H9 (cell line): ENCODE measurements around the gene PCYT2. TPM values are rescaled to one million over a fixed set of nuclear protein-coding genes. Genes with fewer than 3 reads are reported as not detected.
A peak's percentile ranks its signal among the peaks of the same experiment; 100 is the strongest.

Experiments used
- DNase-seq: peaks from one replicate; pipeline ENCODE4 v3.0.0-alpha.2; 2017
- H2AFZ ChIP-seq: one replicate; pipeline ENCODE4 v1.6.1; 2013; ENCODE audit warnings: mild to moderate bottlenecking, low read length, control low read depth, moderate library complexity
- H2AK5ac ChIP-seq: 2 replicates; pipeline ENCODE4 v1.6.1; 2013; ENCODE audit warnings: low read length, control low read depth, mixed read lengths; ENCODE audit not compliant: insufficient read length
- H2BK120ac ChIP-seq: one replicate; pipeline ENCODE4 v1.6.1; 2013; ENCODE audit warnings: low read depth, mild to moderate bottlenecking, low read length, control low read depth, inconsistent platforms; ENCODE audit not compliant: poor library complexity, severe bottlenecking
- H2BK12ac ChIP-seq: 2 replicates; pipeline ENCODE4 v1.6.1; 2013; ENCODE audit warnings: low read length, control low read depth, mixed read lengths, low read depth; ENCODE audit not compliant: insufficient read length
- H2BK15ac ChIP-seq: 2 replicates; pipeline ENCODE4 v1.6.1; 2013; ENCODE audit warnings: low read depth, low read length, control low read depth
- H2BK20ac ChIP-seq: one replicate; pipeline ENCODE4 v1.6.1; 2013; ENCODE audit warnings: low read depth, mild to moderate bottlenecking, low read length, control low read depth, inconsistent platforms; ENCODE audit not compliant: poor library complexity, severe bottlenecking
- H2BK5ac ChIP-seq: 2 replicates; pipeline ENCODE4 v1.6.1; 2013; ENCODE audit warnings: low read length, control low read depth, mixed read lengths; ENCODE audit not compliant: insufficient read length
- H3K14ac ChIP-seq: 2 replicates; pipeline ENCODE4 v1.6.1; 2013; ENCODE audit warnings: low read length, control low read depth; ENCODE audit not compliant: insufficient read depth
- H3K18ac ChIP-seq: 2 replicates; pipeline ENCODE4 v1.6.1; 2013; ENCODE audit warnings: low read depth, mild to moderate bottlenecking, mixed read lengths, low read length, control low read depth; ENCODE audit not compliant: insufficient read length
- H3K23ac ChIP-seq: 2 replicates; pipeline ENCODE4 v1.6.1; 2013; ENCODE audit warnings: low read length, control low read depth, mixed read lengths, low read depth; ENCODE audit not compliant: insufficient read length
- H3K23me2 ChIP-seq: 2 replicates; pipeline ENCODE4 v1.6.1; 2013; ENCODE audit warnings: low read depth, mild to moderate bottlenecking, mixed read lengths, low read length, control low read depth; ENCODE audit not compliant: insufficient read length, poor library complexity, severe bottlenecking
- H3K27ac ChIP-seq: 2 replicates; pipeline ENCODE4 v1.5.1; 2013; ENCODE audit warnings: low read length, control low read depth, mixed read lengths, low read depth; ENCODE audit not compliant: insufficient read length
- H3K27me3 ChIP-seq: 2 replicates; pipeline ENCODE4 v1.6.1; 2013; ENCODE audit warnings: low read length, control low read depth, inconsistent platforms; ENCODE audit not compliant: insufficient read depth
- H3K4ac ChIP-seq: 2 replicates; pipeline ENCODE4 v1.6.1; 2013; ENCODE audit warnings: low read depth, mild to moderate bottlenecking, control low read depth, inconsistent platforms, low read length, moderate library complexity
- H3K4me1 ChIP-seq: 2 replicates; pipeline ENCODE4 v1.6.1; 2013; ENCODE audit warnings: low read length, control low read depth, inconsistent platforms; ENCODE audit not compliant: insufficient read depth
- H3K4me2 ChIP-seq: 2 replicates; pipeline ENCODE4 v1.6.1; 2013; ENCODE audit warnings: low read length, control low read depth, mixed read lengths; ENCODE audit not compliant: insufficient read length, insufficient read depth
- H3K56ac ChIP-seq: 2 replicates; pipeline ENCODE4 v1.6.1; 2013; ENCODE audit warnings: low read depth, mild to moderate bottlenecking, mixed read lengths, low read length, control low read depth; ENCODE audit not compliant: insufficient read length
- H3K79me1 ChIP-seq: 2 replicates; pipeline ENCODE4 v1.6.1; 2013; ENCODE audit warnings: low read depth, mild to moderate bottlenecking, moderate library complexity, low read length, control low read depth, inconsistent platforms; ENCODE audit not compliant: insufficient read depth, poor library complexity, severe bottlenecking
- H3K79me2 ChIP-seq: 2 replicates; pipeline ENCODE4 v1.6.1; 2013; ENCODE audit warnings: low read length, control low read depth, inconsistent platforms; ENCODE audit not compliant: insufficient read depth
- H3K9ac ChIP-seq: 2 replicates; pipeline ENCODE4 v1.6.1; 2013; ENCODE audit warnings: low read length, control low read depth, mixed read lengths; ENCODE audit not compliant: insufficient read length; ENCODE audit errors: extremely low read depth
- H3K9me3 ChIP-seq: one replicate; pipeline ENCODE4 v1.6.1; 2013; ENCODE audit warnings: low read depth, low read length, inconsistent platforms; ENCODE audit not compliant: control insufficient read depth
- H3T11ph ChIP-seq: one replicate; pipeline ENCODE4 v1.6.1; 2013; ENCODE audit warnings: mild to moderate bottlenecking, low read length, control low read depth, inconsistent platforms
- H4K20me1 ChIP-seq: one replicate; pipeline ENCODE4 v1.6.1; 2013; ENCODE audit not compliant: control insufficient read depth, insufficient read length, insufficient read depth
- H4K5ac ChIP-seq: 2 replicates; pipeline ENCODE4 v1.6.1; 2013; ENCODE audit warnings: low read depth, mild to moderate bottlenecking, mixed read lengths, low read length, control low read depth; ENCODE audit not compliant: insufficient read length
- H4K8ac ChIP-seq: replicated peaks from 2 replicates; pipeline ENCODE4 v1.6.1; 2013; ENCODE audit warnings: low read length, control low read depth, mixed read lengths, low read depth; ENCODE audit not compliant: insufficient read length
- H4K91ac ChIP-seq: 2 replicates; pipeline ENCODE4 v1.6.1; 2013; ENCODE audit warnings: low read depth, mild to moderate bottlenecking, moderate library complexity, mixed read lengths, low read length, control low read depth; ENCODE audit not compliant: insufficient read length
- H3K27ac Mint-ChIP-seq, 3 experiments: 2 replicates in 2 of 3; 3 replicates in 1 of 3; pipeline ENCODE4 v1.8.0; 2020 to 2021; ENCODE audit warnings: mixed read lengths in 3 of 3, mild to moderate bottlenecking in 1 of 3, moderate library complexity in 1 of 3
- H3K27me3 Mint-ChIP-seq: 2 replicates; pipeline ENCODE4 v1.8.0; 2021; ENCODE audit warnings: low read depth, mild to moderate bottlenecking, moderate library complexity, mixed read lengths
- H3K36me3 Mint-ChIP-seq, 3 experiments: 2 replicates in 2 of 3; 3 replicates in 1 of 3; pipeline ENCODE4 v1.8.0; 2020 to 2021; ENCODE audit warnings: low read depth in 3 of 3, mixed read lengths in 3 of 3; ENCODE audit not compliant: insufficient read depth in 1 of 3
- H3K4me1 Mint-ChIP-seq, 2 experiments: 2 replicates each; pipeline ENCODE4 v1.8.0; 2020; ENCODE audit warnings: mixed read lengths in 2 of 2
- H3K4me3 Mint-ChIP-seq, 2 experiments: 2 replicates in 1 of 2; 3 replicates in 1 of 2; pipeline ENCODE4 v1.8.0; 2020 to 2021; ENCODE audit warnings: mild to moderate bottlenecking in 2 of 2, mixed read lengths in 2 of 2, moderate library complexity in 1 of 2
- H3K9me3 Mint-ChIP-seq, 2 experiments: 2 replicates in 1 of 2; 3 replicates in 1 of 2; pipeline ENCODE4 v1.8.0; 2020; ENCODE audit warnings: mild to moderate bottlenecking in 2 of 2, mixed read lengths in 2 of 2, moderate library complexity in 1 of 2
- WGBS: extraction: QIAGEN DNeasy Blood & Tissue Kit; methylation state at CpG from one replicate; pipeline ENCODE4 v1.1.7; 2013; ENCODE audit warnings: missing lambda C conversion rate, low lambda C conversion rate, mixed read lengths; ENCODE audit not compliant: insufficient read length; ENCODE audit errors: extremely low coverage; 5-methylcytosine and 5-hydroxymethylcytosine counted together
- total RNA-seq: library from RNA; stranded (reverse); gene quantifications from 2 replicates; pipeline ENCODE4 v1.2.1, GENCODE V29; 2021
- TF ChIP-seq, protein P1 (sequence below): fragments of 200-600 bp; sonication (generic); conservative IDR thresholded peaks from 3 replicates; pipeline ENCODE4 v1.8.0; 2021; ENCODE audit warnings: antibody characterized with exemption, mild to moderate bottlenecking

PCYT2 gene
- total RNA-seq, 1 experiment from 2014 or later: 24.5 TPM

DNA sequence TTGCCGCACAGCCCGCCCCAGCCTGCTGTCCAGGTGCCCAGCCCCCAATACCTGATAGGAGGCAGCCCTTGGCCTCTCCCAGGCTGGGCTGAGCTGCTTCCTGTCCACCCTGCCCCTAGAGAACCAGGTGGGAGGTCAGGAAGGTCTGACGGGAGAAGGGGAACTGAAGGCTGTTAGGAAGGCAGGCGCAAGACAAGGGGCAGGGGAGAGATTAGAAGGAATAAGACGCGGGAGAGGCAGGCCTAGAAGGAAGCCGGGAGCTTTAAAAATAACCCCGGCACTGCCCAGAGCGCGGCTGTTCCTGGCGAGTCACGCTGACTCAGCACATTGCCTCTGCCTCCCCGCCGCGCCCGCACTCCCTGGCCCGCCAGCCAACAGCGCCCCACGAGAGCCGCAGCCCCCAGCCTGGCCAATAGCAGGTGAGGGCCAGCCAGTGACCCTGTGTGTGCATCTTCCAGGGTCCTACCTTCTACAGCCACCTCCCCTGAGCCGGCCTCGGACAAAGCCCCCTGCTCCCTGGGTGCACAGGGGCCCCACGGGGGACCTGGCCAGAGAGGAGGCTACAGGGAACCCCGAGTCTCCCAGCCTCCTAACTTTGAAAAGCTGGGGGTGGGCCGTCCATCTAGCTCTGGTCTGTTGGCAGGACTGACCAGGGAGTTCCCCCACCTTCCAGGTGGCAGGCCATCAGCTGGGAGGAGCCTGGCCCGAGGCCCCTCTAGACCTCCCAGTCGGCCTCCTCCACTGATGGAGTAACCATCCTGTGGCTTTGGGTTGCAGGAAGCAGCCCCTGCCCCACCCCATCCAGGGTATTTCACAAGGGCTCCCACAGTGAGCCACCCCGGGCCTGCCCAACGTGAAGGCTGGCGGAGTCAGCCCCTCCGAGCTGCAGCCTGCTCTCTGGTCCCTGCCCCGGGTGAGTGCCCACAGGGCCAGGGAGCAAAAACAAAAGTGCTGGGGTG, 12.4 kb upstream of the PCYT2 start:
- Histone ChIP-seq H2AK5ac (no peak overlapping the region), H3K56ac (no peak overlapping the region), H2BK12ac (no peak overlapping the region), H4K91ac (no peak overlapping the region), H3K9ac (no peak overlapping the region), H2BK15ac (no peak overlapping the region), H4K20me1 (no peaks in the 10 kb centered on the region), H3K18ac (no peak overlapping the region), H3K79me2 (peaks cover 22% of the 10 kb centered on the region; the same call in 1 of the 2 replicates), H2BK20ac (no peak overlapping the region), H4K8ac (no peak overlapping the region), H2BK5ac (no peak overlapping the region), H3K79me1 (peaks cover 5% of the 10 kb centered on the region), H3K27me3 (no peaks in the 10 kb centered on the region), H4K5ac (no peak overlapping the region), H3K27ac (peak overlapping the region; percentile 17), H3K14ac (no peak overlapping the region; the same call in 1 of the 2 replicates), H3K4me1 (peaks cover 3% of the 10 kb centered on the region; the same call in 1 of the 2 replicates), H3K4ac (no peak overlapping the region), H3K4me2 (peak overlapping the region; percentile 37), H3K23ac (no peak overlapping the region), H2AFZ (no peak overlapping the region), H3T11ph (no peak overlapping the region), H2BK120ac (no peak overlapping the region), H3K23me2 (peaks cover 11% of the 10 kb centered on the region), H3K9me3 (no peaks in the 10 kb centered on the region)
- peak; percentile 84 for DNase-seq
- H3K9me3 Mint-ChIP-seq: no peaks in the 10 kb centered on the region
- peak overlapping the region; percentile 97 to 99 (median 98) for H3K27ac Mint-ChIP-seq
- peaks cover under 1% of the 10 kb centered on the region; the same call in 1 of the 2 replicates for H3K27me3 Mint-ChIP-seq
- H3K4me1 Mint-ChIP-seq: peaks cover 33 to 35% of the 10 kb centered on the region in 2 experiments
- peak overlapping the region; percentile 53 to 79 for H3K4me3 Mint-ChIP-seq
- WGBS: no CpG with 5 or more reads among the region's 32 CpGs
- H3K36me3 Mint-ChIP-seq: peaks cover 12 to 33% (median 25%) of the 10 kb centered on the region in 3 experiments; a peak in 6 of 7 replicates
- TF ChIP-seq, protein P1, sequence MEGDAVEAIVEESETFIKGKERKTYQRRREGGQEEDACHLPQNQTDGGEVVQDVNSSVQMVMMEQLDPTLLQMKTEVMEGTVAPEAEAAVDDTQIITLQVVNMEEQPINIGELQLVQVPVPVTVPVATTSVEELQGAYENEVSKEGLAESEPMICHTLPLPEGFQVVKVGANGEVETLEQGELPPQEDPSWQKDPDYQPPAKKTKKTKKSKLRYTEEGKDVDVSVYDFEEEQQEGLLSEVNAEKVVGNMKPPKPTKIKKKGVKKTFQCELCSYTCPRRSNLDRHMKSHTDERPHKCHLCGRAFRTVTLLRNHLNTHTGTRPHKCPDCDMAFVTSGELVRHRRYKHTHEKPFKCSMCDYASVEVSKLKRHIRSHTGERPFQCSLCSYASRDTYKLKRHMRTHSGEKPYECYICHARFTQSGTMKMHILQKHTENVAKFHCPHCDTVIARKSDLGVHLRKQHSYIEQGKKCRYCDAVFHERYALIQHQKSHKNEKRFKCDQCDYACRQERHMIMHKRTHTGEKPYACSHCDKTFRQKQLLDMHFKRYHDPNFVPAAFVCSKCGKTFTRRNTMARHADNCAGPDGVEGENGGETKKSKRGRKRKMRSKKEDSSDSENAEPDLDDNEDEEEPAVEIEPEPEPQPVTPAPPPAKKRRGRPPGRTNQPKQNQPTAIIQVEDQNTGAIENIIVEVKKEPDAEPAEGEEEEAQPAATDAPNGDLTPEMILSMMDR: no peak
